Subcutaneous adipose tissue (tissue), 4 donors: ENCODE results near the gene KYAT1. TPM values are rescaled to one million over a fixed set of nuclear protein-coding genes. Genes with fewer than 3 reads are reported as not detected.

Experiments used
- total RNA-seq, 4 donors: library from RNA; depleted of rRNA; stranded (reverse); fragments of >200 nt; gene quantifications; one replicate each; pipeline ENCODE4 v1.1.0, GENCODE V29; 2016
- TF ChIP-seq, protein P1 (sequence below): fragments of 450-650 bp; IDR thresholded peaks from one replicate; pipeline ENCODE4 v1.5.1; 2016; ENCODE audit warnings: low read depth, mild to moderate bottlenecking, control low read depth, antibody characterized with exemption, moderate library complexity

The KYAT1 gene
- total RNA-seq, 4 donors from 2014 or later = 1.5 to 7.5 (median 2.1) TPM

DNA sequence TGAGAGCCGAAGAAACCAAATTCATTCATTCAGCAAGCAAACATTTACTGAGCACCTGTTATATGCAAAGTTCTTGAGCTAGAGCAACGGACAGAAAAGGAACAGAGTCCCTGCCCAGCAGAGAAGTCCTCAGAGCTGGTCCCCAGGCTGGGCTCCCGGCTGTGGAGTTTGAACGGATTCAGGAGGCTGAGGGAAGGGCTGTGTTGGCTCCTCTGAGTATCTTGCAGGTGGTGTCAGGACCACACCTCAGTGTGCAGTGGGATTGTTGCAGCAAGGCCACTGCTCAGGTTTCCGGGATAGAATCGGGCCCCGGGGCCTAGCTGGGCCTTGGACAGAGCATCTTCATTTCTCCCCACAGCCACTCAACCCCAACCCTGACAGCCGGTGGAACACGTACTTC is 89.6 kb downstream of the KYAT1 start:
- TF ChIP-seq, protein P1, sequence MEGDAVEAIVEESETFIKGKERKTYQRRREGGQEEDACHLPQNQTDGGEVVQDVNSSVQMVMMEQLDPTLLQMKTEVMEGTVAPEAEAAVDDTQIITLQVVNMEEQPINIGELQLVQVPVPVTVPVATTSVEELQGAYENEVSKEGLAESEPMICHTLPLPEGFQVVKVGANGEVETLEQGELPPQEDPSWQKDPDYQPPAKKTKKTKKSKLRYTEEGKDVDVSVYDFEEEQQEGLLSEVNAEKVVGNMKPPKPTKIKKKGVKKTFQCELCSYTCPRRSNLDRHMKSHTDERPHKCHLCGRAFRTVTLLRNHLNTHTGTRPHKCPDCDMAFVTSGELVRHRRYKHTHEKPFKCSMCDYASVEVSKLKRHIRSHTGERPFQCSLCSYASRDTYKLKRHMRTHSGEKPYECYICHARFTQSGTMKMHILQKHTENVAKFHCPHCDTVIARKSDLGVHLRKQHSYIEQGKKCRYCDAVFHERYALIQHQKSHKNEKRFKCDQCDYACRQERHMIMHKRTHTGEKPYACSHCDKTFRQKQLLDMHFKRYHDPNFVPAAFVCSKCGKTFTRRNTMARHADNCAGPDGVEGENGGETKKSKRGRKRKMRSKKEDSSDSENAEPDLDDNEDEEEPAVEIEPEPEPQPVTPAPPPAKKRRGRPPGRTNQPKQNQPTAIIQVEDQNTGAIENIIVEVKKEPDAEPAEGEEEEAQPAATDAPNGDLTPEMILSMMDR = no peak

DNA sequence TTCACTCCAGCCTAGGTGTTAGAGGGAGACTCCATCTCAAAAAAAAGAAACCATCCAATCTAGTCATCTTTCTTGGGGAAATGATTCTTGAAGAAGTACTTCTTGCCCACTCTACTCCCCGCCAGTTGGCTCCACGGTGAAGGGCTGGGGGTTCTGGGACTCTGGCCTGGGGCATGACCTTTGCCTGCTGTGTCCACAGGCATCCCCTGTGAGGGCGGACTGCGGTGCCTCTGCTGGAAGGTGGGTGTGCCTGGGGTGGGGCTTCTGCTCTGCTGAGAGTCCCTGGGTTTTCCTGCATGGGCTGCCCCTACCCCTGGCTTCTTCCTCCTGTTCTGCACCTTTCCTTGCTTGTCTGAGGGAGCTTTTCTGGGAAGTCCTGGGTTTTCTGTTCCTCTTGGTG is 91.2 kb downstream of the KYAT1 start:
- TF ChIP-seq, protein P1 = no peak

DNA sequence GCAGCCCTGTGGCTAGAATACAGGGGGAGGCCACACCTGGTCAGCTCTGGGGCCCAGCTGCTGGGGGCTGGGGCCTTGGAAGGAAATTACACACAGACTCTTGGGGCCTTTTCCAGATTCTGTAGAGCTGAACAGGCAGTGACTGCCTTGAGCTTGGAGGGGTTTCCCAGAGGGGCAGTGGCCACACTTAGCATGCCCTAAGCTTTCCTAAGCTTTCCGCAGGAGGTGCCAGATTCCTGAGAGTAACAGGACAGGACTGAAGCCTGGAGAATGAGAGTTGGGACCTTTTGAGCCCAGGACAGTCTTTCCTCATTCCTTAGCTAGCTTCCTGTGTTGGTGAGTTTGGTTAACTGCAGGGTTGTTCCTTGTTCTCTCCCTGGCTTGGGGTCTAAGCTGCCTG is 93.3 kb downstream of the KYAT1 start:
- TF ChIP-seq, protein P1 = no peak

DNA sequence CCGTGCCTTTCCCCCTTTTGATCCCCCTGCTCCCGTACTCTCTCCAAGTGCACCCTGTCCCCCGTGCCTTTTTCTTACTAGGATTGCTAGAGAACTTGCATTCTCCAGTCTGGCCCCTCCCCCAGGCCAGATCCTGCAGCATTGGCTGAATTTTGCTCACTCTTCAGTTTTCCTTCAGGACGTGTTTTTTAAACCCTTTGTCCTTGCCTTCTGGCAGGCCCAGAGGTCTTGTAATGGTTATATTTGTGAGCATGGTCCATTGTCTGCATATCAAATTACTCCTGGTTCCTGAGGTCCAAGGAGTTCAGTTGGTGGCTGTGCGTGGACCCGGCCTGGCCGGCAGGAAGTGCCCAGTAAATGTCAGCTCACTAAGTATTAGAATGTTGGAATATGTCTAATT is 94.1 kb downstream of the KYAT1 start:
- TF ChIP-seq, protein P1 = no peak

DNA sequence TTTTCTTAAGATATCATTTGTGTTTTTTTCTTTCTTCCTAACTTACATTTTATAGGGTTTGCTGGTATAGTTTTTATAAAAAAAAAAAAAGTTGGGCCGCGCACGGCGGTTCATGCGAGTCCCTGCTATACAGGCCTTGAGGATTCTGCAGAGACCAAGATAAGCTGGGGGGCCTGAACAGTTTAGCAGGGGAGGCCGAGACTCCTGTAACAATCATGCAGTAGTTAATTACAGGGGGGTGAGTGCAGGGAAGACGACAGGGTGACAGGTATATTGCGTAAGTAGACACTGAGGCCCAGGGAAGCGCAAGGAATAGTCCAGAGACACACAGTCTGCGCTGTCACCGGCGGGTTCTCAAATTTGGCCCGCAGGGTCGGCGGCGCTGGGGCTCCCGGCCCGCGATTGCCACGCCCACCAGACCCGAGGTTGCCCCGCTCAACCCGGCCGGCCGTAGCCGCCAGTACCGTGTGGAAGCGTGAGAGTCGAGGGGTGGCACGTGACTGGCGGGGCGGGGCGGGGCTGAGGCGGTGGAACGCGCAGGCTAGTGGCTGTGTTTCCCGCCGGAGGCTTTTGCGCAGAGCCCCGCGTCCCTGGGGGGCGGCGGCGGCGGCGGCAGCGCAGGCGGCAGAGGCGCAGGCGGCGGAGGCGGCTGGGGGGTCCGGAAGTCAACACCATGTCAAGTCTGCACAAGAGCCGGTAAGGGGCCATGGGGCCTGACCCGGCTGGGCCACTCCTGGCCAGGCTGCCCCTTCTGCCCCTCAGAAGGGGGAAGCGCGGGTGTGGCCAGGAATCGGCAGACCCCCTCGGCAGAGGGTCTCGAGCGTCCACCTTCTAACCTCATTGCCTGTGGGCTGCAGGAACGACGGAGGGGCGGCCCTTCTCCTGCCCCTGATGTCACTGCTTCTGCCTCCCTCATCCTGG is 94.8 kb downstream of the KYAT1 start, which contains the start of gene TBC1D13:
TSS of gene TBC1D13 (plus strand) at position 573 of the 921 bp plus-strand sequence. CDS start at position 674, 101 bp downstream.
- TF ChIP-seq, protein P1 = no peak

DNA sequence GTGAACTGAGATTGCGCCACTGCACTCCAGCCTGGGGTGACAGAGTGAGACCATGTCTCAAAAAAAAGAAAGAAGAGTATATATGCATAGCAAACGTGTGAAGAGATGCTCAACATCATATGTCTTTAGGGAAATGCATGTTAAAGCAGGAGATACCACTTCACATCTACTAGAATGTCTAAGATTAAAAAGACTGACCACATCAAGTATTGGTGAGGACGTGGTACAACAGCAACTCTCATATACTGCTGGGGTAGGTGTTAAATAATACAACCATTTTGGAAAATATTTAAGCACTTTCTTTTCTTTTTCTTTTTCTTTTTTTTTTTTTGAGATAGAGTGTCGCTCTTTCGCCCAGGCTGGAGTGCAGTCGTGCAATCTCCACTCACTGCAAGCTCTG is 96.3 kb downstream of the KYAT1 start:
- TF ChIP-seq, protein P1 = no peak

Other genes with a start within 250 kb of the KYAT1 start
- 10 to 100 TPM; 15.0 to 21.4 (median 18.5) TPM for gene DYNC2I2, start 225.1 kb downstream of the KYAT1 start, total RNA-seq
- 100 to 1,000 TPM; 116 to 160 (median 146) TPM for gene SET, start 192.7 kb downstream of the KYAT1 start, total RNA-seq
- 10 to 100 TPM in 1 of 4 donors, 1 to 10 TPM in 3; 1.3 to 13.2 (median 4.7) TPM for gene PKN3, start 179.4 kb downstream of the KYAT1 start, total RNA-seq
- gene ZDHHC12, start 157.8 kb downstream of the KYAT1 start, total RNA-seq = 10 to 100 TPM; 11.7 to 36.5 (median 27.0) TPM
- 10 to 100 TPM; 30.9 to 80.1 (median 34.7) TPM for gene ZER1, start 110.0 kb downstream of the KYAT1 start, total RNA-seq
- gene TBC1D13, start 94.7 kb downstream of the KYAT1 start, total RNA-seq = 10 to 100 TPM in 3 of 4 donors, 1 to 10 TPM in 1; 9.0 to 27.9 (median 12.4) TPM
- 10 to 100 TPM; 12.1 to 29.8 (median 19.9) TPM for gene ENDOG, start 63.5 kb downstream of the KYAT1 start, total RNA-seq
- 10 to 100 TPM; 20.2 to 38.1 (median 23.7) TPM for gene SPOUT1, start 52.2 kb downstream of the KYAT1 start, total RNA-seq
- gene LRRC8A, start 183 bp upstream of the KYAT1 start, total RNA-seq = 10 to 100 TPM; 17.2 to 78.6 (median 24.4) TPM
- gene PHYHD1, start 39.0 kb upstream of the KYAT1 start, total RNA-seq = 10 to 100 TPM; 16.1 to 82.3 (median 29.9) TPM
- gene DOLK, start 65.7 kb upstream of the KYAT1 start, total RNA-seq = 10 to 100 TPM; 10.4 to 16.6 (median 11.5) TPM
- gene NUP188, start 65.7 kb upstream of the KYAT1 start, total RNA-seq = 10 to 100 TPM; 21.1 to 62.9 (median 28.6) TPM
- 10 to 100 TPM; 24.8 to 74.8 (median 52.5) TPM for gene SH3GLB2, start 146.4 kb upstream of the KYAT1 start, total RNA-seq
- 10 to 100 TPM in 2 of 4 donors, 1 to 10 TPM in 2; 8.8 to 50.5 (median 12.4) TPM for gene MIGA2, start 154.7 kb upstream of the KYAT1 start, total RNA-seq
- 1 to 10 TPM; 3.3 to 10.0 (median 5.0) TPM for gene DOLPP1, start 199.2 kb upstream of the KYAT1 start, total RNA-seq
- 100 to 1,000 TPM in 1 of 4 donors, 10 to 100 TPM in 3; 41.3 to 141 (median 68.7) TPM for gene CRAT, start 228.8 kb upstream of the KYAT1 start, total RNA-seq
- 10 to 100 TPM; 23.8 to 51.1 (median 34.4) TPM for gene PTPA, start 229.5 kb upstream of the KYAT1 start, total RNA-seq